SK-N-SH treated with all-trans-retinoic acid at 6 μM for 48 hours (cell line): Measurements from ENCODE around the gene HRAS.

Experiments
- ATAC-seq: fragments of 200-7000 bp; cut with Tn5 transposase; 3 replicates; pipeline ENCODE4 v1.9.1; 2020; ENCODE audit warnings: mild to moderate bottlenecking, moderate library complexity
- ARNTL ChIP-seq: fragments of 450-650 bp; formaldehyde crosslinking; IDR thresholded peaks from 2 replicates; pipeline ENCODE4 v1.5.0; 2020; ENCODE audit warnings: low read depth, mild to moderate bottlenecking, moderate library complexity, borderline replicate concordance
- BACH2 ChIP-seq: fragments of 250-450 bp; sonication (Bioruptor Pico); IDR thresholded peaks from 2 replicates; pipeline ENCODE4 v1.9.0; 2021; ENCODE audit warnings: mild to moderate bottlenecking, borderline replicate concordance
- CSDC2 ChIP-seq: fragments of 250-450 bp; sonication (Bioruptor Pico); IDR thresholded peaks from 2 replicates; pipeline ENCODE4 v1.5.0; 2020; ENCODE audit warnings: mild to moderate bottlenecking, moderate library complexity
- ESRRG ChIP-seq: fragments of 250-450 bp; sonication (Bioruptor Pico); IDR thresholded peaks from 2 replicates; pipeline ENCODE4 v1.6.1; 2021; ENCODE audit warnings: mild to moderate bottlenecking
- ISL1 ChIP-seq: fragments of 250-450 bp; sonication (Bioruptor Pico); IDR thresholded peaks from 2 replicates; pipeline ENCODE4 v2.1.2; 2022; ENCODE audit warnings: mild to moderate bottlenecking, moderate library complexity
- OSR1 ChIP-seq: fragments of 250-450 bp; sonication (Bioruptor Pico); IDR thresholded peaks from 2 replicates; pipeline ENCODE4 v1.8.0; 2022; ENCODE audit warnings: moderate library complexity, mild to moderate bottlenecking, inconsistent platforms
- PPARA ChIP-seq: fragments of 250-450 bp; sonication (Bioruptor Pico); IDR thresholded peaks from 2 replicates; pipeline ENCODE4 v1.5.0; 2020; ENCODE audit warnings: mild to moderate bottlenecking, borderline replicate concordance
- SNAI2 ChIP-seq: fragments of 250-450 bp; sonication (Bioruptor Pico); IDR thresholded peaks from 2 replicates; pipeline ENCODE4 v1.5.0; 2020; ENCODE audit warnings: mild to moderate bottlenecking, moderate library complexity
- TCF4 ChIP-seq: fragments of 250-450 bp; sonication (Bioruptor Pico); IDR thresholded peaks from 2 replicates; pipeline ENCODE4 v1.8.0; 2021; ENCODE audit warnings: mild to moderate bottlenecking, moderate library complexity, borderline replicate concordance
- TOX ChIP-seq: fragments of 250-450 bp; sonication (Bioruptor Pico); IDR thresholded peaks from 2 replicates; pipeline ENCODE4 v1.8.0; 2021; ENCODE audit warnings: mild to moderate bottlenecking, moderate library complexity, borderline replicate concordance
- TSHZ2 ChIP-seq: fragments of 250-450 bp; sonication (Bioruptor Pico); IDR thresholded peaks from 2 replicates; pipeline ENCODE4 v1.5.0; 2020; ENCODE audit warnings: mild to moderate bottlenecking, moderate library complexity
- ZC3H10 ChIP-seq: fragments of 250-450 bp; sonication (Bioruptor Pico); IDR thresholded peaks from 2 replicates; pipeline ENCODE4 v1.5.1; 2021; ENCODE audit warnings: mild to moderate bottlenecking, moderate library complexity
- ZFP3 ChIP-seq: fragments of 250-450 bp; sonication (Bioruptor Pico); IDR thresholded peaks from 2 replicates; pipeline ENCODE4 v1.5.0; 2020; ENCODE audit warnings: mild to moderate bottlenecking, moderate library complexity
- ZFP30 ChIP-seq: fragments of 450-650 bp; formaldehyde crosslinking; IDR thresholded peaks from 2 replicates; pipeline ENCODE4 v1.5.0; 2022; ENCODE audit warnings: mild to moderate bottlenecking, moderate library complexity
- ZNF565 ChIP-seq: fragments of 450-650 bp; formaldehyde crosslinking; conservative IDR thresholded peaks from 2 replicates; pipeline ENCODE4 v1.5.0; 2020; ENCODE audit warnings: low read depth, mild to moderate bottlenecking, moderate library complexity
- ZNF70 ChIP-seq: fragments of 450-650 bp; formaldehyde crosslinking; IDR thresholded peaks from 2 replicates; pipeline ENCODE4 v1.5.0; 2020; ENCODE audit warnings: mild to moderate bottlenecking, moderate library complexity
- ZNF8 ChIP-seq: fragments of 450-650 bp; formaldehyde crosslinking; IDR thresholded peaks from 2 replicates; pipeline ENCODE4 v1.5.0; 2020; ENCODE audit warnings: mild to moderate bottlenecking, moderate library complexity
- TF ChIP-seq, protein P1 (sequence below): fragments of 250-450 bp; sonication (Bioruptor Pico); IDR thresholded peaks from 2 replicates; pipeline ENCODE4 v1.5.1; 2020; ENCODE audit warnings: low read depth, mild to moderate bottlenecking, moderate library complexity
- TF ChIP-seq, protein P2 (sequence below): fragments of 250-450 bp; sonication (Bioruptor Pico); IDR thresholded peaks from 2 replicates; pipeline ENCODE4 v1.8.0; 2020; ENCODE audit warnings: mild to moderate bottlenecking, moderate library complexity, borderline replicate concordance
- TF ChIP-seq, protein P3 (sequence below): fragments of 250-450 bp; sonication (Bioruptor Pico); IDR thresholded peaks from 2 replicates; pipeline ENCODE4 v1.5.1; 2021; ENCODE audit warnings: mild to moderate bottlenecking, moderate library complexity

Gene HRAS

GRCh38 chr11:521177-521688 lies 14.1 kb downstream of the HRAS start:
- no peak for TF ChIP-seq ISL1 (CRISPR knock-in tag)
- TF ChIP-seq TSHZ2, result no peak
- TF ChIP-seq ZNF8 (CRISPR knock-in tag), result no peak
- no peak for TF ChIP-seq ARNTL (CRISPR knock-in tag)
- TF ChIP-seq ZNF565 (CRISPR knock-in tag), result no peak
- no peak for TF ChIP-seq SNAI2 (CRISPR knock-in tag)
- TF ChIP-seq ZNF70 (CRISPR knock-in tag), result no peak
- TF ChIP-seq, protein P1, sequence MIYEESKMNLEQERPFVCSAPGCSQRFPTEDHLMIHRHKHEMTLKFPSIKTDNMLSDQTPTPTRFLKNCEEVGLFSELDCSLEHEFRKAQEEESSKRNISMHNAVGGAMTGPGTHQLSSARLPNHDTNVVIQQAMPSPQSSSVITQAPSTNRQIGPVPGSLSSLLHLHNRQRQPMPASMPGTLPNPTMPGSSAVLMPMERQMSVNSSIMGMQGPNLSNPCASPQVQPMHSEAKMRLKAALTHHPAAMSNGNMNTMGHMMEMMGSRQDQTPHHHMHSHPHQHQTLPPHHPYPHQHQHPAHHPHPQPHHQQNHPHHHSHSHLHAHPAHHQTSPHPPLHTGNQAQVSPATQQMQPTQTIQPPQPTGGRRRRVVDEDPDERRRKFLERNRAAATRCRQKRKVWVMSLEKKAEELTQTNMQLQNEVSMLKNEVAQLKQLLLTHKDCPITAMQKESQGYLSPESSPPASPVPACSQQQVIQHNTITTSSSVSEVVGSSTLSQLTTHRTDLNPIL, result no peak
- TF ChIP-seq TOX (CRISPR knock-in tag), result no peak
- no peak for TF ChIP-seq ZFP3 (CRISPR knock-in tag)
- no peak for TF ChIP-seq PPARA
- TF ChIP-seq ESRRG (CRISPR knock-in tag), result no peak
- TF ChIP-seq TCF4, result no peak
- TF ChIP-seq BACH2, result no peak
- TF ChIP-seq, protein P2, sequence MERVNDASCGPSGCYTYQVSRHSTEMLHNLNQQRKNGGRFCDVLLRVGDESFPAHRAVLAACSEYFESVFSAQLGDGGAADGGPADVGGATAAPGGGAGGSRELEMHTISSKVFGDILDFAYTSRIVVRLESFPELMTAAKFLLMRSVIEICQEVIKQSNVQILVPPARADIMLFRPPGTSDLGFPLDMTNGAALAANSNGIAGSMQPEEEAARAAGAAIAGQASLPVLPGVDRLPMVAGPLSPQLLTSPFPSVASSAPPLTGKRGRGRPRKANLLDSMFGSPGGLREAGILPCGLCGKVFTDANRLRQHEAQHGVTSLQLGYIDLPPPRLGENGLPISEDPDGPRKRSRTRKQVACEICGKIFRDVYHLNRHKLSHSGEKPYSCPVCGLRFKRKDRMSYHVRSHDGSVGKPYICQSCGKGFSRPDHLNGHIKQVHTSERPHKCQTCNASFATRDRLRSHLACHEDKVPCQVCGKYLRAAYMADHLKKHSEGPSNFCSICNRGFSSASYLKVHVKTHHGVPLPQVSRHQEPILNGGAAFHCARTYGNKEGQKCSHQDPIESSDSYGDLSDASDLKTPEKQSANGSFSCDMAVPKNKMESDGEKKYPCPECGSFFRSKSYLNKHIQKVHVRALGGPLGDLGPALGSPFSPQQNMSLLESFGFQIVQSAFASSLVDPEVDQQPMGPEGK (CRISPR knock-in tag), result no peak
- no peak for TF ChIP-seq ZFP30 (CRISPR knock-in tag)
- TF ChIP-seq OSR1, result no peak
- ATAC-seq, result no peak

GRCh38 chr11:520428-521176 lies 14.8 kb downstream of the HRAS start:
- no peak for TF ChIP-seq TSHZ2
- no peak for TF ChIP-seq BACH2
- TF ChIP-seq TOX (CRISPR knock-in tag), result no peak
- TF ChIP-seq CSDC2 (CRISPR knock-in tag), result no peak
- TF ChIP-seq ZC3H10 (CRISPR knock-in tag), result no peak
- TF ChIP-seq TCF4, result no peak
- TF ChIP-seq OSR1, result no peak
- TF ChIP-seq, protein P2 (CRISPR knock-in tag), result no peak
- TF ChIP-seq, protein P3, sequence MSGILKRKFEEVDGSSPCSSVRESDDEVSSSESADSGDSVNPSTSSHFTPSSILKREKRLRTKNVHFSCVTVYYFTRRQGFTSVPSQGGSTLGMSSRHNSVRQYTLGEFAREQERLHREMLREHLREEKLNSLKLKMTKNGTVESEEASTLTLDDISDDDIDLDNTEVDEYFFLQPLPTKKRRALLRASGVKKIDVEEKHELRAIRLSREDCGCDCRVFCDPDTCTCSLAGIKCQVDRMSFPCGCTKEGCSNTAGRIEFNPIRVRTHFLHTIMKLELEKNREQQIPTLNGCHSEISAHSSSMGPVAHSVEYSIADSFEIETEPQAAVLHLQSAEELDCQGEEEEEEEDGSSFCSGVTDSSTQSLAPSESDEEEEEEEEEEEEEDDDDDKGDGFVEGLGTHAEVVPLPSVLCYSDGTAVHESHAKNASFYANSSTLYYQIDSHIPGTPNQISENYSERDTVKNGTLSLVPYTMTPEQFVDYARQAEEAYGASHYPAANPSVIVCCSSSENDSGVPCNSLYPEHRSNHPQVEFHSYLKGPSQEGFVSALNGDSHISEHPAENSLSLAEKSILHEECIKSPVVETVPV (CRISPR knock-in tag), result no peak
- TF ChIP-seq ZNF8 (CRISPR knock-in tag), result no peak
- TF ChIP-seq SNAI2 (CRISPR knock-in tag), result no peak
- TF ChIP-seq ZNF70 (CRISPR knock-in tag), result no peak
- TF ChIP-seq, protein P1, result no peak
- TF ChIP-seq ZFP3 (CRISPR knock-in tag), result no peak

More at GRCh38 chr11:520428-521176, 14.8 kb downstream of the HRAS start:
- peak; percentile 10; the same call in 2 of the 3 replicates for ATAC-seq
